COLO829 (cell line): ENCODE measurements around the gene SFMBT1.
A peak's percentile ranks its signal among the peaks of the same experiment; 100 is the strongest.

Experiments used
- DNase-seq: peaks from one replicate; pipeline ENCODE4 v3.0.0; 2012; ENCODE audit warnings: low spot score

Gene SFMBT1

DNA sequence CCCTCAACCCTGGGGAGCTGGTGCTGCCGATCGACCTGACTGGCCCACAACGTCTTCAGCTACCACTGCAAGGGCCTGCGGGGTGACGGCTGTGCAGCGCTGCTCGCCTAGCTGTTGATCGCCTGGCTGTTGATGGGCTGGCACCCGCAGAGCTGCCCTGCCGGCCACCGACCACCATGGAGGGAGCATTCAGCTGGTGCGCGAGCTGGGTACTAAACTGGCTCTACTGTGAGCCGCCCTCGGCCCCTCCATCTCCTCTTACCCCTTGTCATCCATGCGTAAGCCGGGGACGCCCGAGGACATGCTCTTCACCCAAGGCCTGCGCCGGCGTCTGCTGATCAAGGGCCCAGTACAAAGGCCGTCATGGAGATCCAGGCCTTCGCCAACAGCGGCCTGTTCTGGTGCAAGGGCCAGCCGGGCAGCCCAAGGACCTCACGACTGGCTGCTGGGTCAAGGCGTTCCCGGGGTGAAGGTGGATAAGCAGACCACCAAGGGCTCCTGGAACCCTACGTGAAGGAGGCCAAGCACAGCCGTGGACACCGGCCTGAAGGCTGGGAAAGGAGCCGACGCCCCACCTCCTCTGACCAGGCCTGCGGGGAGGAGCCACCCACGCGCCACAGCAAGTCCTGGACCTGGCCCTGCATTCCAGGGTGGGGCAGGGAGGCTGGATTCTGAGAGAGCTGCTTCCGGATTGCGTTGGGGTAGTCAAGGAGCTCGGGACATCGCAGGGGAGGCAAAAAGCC, 46.9 kb downstream of the SFMBT1 start:
- DNase-seq: no peak

DNA sequence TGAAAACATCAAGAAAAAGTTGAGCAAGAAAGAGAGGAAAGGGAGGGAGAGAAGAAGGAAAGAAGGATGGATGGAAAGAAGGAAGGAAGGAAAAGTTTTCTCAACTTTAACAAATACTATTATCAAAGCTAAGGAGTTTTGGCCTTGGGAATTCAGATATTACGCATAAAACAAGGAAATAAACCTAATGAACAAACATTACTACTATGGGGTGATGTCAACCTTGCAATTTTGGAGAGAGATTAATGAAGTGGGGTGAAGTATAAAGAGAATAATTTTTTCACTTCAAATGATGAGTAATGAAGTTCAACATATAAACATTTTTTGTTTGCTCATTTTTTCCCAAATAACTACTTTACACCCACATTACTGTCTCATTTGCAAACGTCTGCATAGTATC, 55.2 kb downstream of the SFMBT1 start:
- no peak for DNase-seq

DNA sequence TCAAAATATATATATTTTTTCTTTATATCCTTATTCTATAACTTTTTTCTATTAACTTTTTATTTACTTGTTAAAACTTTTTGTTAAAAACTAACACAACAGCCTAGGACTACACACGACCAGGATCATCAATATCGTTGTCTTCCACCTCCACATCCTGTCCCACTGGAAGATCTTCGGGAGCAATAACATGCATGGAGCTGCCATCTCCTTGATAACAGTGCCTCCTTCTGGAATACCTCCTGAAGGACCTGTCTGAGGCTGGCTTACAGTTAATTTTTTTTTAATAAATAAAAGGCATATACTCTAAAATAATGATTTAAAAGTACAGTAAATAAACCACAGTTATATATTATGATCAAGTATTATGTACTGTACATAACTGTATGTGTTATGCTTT, 58.9 kb downstream of the SFMBT1 start:
- no peak for DNase-seq

DNA sequence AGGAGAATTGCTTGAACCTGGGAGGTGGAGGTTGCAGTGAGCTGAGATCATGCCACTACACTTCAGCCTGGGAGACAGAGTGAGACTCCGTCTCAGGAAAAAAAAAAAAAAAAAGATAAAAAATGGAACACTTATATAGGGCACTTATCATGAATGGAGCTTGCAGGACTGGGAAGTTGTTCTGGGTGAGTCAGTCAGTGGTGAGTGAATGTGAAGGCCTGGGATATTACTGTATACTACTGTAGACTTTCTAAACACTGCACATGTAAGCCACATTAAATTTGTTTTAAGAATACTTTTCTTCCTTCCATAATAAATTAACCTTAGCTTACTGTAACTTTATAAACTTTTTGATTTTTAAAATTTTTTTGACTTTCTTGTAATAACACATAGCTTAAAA, 59.8 kb downstream of the SFMBT1 start:
- DNase-seq: no peak

DNA sequence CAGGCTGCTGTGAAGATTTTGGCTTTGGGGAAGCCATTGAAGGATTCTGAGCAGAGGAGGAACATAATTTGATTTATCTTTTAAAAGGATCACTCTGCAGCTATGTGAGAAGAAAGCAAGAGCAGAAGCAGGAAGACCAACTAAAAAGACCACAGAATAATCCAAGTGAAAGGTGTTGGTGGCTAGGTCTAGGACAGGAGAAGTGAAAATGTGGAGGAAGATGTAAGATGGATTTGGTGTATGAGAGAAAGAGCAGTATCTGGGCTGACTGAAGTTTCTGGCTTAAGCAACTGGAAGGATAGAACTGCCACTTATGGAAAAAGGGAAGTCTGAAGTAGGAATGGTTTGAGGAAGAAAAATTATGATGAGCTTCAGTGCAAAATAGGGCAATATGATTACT, 62.0 kb downstream of the SFMBT1 start:
- DNase-seq: no peak

DNA sequence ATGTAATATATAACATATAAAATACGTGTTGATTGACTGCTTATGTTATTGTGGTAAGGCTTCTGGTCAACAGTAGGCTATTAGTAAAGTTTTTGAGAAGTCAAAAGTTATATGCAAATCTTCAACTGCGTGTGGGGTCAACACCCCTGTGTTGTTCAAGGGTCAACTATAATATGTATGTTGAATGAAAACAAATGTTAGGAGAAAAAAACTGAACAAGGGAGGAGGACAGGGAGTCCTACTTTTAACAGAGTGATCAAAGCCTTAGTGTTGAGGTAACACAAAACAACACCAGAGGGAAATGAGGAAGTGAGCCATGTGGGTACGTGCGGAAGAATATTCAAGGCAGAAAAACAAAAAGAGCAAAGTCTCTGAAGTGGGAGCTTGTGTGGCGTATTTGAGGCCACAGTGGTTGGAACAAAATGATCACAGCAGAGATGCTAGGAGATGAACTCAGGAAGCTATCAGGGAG, 62.5 kb downstream of the SFMBT1 start:
- no peak for DNase-seq

DNA sequence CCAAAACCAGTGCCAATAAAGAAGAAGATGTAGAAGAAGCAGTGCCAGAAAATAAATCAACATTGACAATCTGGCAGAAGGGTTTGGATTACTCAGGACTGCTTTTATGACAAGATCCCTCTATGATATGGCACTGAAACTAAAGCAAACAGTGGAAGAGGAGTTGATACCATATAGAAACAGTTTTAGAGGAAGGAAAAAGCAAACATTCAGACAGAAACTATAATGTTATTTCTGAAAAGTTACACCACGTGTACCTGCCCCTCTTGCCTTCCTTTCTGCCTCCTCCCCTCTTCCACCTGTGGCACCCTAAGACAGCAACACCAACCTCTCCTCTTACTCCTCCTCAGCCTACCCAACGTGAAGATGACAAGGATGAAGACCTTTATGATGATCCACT, 63.0 kb downstream of the SFMBT1 start:
- no peak for DNase-seq

DNA sequence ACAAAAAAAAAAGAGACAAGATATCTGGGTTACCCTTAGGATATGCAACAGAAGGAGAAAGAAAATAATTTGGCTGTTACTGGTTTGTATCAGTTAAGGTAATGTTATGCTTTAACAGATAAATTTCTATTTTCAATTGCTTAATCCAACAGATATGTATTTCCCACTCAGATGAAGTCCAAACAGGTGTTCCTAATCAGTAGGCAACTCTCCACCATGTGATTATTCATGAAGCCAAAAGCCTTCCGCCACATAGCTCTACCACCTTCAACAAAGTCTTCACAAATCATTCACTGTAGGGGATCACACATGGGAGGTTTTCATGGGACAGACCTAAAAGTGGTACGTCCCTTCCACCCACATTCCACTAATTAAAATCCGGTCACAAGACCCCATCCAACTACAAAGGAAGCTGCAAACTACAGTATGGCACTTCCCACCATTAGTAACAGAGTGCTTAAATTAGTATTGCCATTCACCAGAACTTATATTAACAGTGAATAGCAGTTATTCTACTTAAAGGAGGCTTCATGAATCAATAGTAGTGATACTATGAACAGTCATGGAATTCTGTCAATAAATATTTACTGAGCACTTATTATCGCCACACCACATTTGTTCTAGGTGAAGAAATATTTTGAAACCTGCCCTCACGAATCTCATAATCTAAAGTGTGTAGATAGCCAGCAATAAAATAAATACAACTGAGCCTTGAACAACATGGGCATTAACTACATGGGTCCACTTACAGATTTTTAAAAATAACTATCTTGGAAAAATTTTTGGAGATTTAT, 66.5 kb downstream of the SFMBT1 start:
- no peak for DNase-seq

DNA sequence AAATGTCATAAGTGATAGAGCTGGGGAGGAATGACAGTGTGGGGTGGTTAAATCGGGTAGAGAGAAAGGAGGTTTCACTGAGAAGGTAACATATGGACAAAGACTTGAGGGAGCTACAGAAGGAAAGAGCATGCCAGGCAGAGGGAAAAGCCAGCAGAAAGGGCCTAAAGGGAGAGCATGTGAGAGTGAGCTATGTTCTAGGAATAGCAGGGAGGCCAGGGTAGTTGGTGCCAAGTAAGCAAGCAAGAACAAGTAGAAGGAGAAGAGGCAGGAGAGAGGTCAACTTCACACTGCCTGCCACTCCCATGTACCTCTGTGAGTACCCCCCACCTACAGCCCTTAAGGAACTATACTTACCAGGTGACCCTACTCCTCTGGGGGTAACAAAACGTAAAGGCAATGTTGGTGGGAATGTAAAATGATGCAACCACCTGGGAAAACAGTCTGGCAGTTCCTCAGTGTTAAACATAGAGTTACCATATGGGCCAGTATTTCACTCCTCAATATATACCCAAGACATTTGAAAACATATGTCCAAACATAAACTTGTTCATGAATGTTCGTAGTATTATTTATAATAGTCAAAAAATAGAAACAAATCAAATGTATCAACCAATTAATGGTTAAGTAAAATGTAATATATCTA, 67.6 kb downstream of the SFMBT1 start:
- DNase-seq: no peak

DNA sequence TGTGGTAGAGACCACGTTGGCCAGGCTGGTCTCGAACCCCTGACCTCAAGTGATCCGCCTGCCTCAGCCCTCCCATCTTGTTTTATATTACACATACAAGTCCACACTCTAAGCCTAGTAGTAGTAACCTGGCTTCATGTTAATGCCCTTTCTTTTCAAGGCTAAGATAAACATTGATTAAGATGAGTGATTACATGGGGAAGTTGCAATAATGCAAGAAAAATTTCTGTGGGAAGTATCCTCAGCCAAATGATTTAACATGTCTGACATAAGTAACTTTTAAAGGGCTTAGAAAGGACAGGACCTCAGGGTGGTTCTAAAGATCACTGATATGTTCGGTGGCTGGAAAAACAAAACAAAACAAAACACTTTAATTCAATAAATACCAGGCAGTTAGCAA, 72.1 kb downstream of the SFMBT1 start:
- DNase-seq: no peak

DNA sequence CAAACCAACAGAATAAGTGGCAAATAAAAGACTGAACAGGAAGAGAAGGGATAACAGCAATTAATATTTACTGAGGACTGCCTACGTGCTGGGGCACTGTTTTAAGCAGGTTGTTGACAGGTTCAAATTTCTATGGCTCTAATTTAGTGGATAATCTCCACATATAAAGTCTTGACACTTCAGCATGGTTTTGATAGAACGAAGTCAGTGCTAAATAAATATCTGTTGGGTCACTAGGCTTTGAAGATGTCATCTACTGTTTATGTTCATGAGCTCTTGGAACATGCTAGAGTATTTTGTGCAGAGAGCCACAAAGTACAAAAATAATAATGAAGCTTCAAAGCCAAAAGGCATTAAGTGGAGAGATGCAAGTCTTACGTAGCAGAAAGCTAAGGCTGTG, 74.0 kb downstream of the SFMBT1 start:
- no peak for DNase-seq

DNA sequence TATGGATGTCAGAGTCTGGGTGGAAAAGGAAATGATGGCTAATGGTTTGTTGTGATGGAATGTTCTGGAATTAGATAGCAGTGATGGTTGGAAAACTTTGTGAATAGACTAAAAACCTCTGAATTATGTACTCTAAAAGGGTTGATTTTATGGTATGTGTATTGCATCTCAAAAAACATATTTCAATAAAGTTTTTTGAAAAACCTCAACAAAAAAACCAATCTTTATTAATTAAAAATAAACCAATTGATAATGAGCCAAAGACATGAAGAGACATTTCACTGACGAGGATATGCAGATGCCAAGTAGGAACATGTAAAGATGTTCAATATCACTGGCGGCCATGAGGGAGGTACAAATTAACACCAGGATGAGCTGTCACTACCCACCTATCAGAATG, 78.5 kb downstream of the SFMBT1 start:
- no peak for DNase-seq

DNA sequence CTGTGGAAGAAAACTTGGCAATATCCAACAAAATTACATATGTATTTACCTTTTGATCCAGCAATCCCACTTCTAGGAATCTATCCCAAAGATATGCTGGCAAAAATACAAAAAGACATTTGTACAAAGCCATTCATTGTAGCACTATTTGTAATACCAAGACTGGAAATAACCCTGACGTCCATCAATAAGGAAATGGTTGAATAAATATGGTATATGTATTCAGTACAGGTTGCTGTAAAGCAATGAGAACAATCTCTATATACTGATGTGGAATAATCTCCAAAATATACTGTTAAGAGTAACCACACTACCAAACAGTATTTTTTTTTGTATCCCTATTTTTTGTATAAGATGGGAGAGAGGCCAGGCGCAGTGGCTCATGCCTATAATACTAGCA, 83.7 kb downstream of the SFMBT1 start:
- DNase-seq: no peak

DNA sequence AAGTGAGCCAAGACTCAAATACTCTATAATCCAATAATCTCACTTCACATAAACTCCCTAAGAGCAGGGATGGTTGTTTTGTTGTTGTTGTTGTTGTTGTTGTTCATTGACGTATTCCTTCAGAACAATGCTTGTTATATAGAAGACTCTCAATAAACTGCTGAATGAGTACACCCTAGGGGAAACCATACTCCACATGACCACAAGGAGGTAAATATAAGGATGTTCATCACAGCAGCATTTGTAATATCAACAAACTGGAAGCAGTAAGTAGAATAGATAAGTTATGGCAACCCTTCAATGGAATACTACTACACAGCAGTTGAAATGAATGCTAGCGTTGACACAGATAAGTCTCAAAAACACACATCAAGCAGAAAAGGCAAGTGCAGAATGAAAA, 86.1 kb downstream of the SFMBT1 start:
- no peak for DNase-seq

DNA sequence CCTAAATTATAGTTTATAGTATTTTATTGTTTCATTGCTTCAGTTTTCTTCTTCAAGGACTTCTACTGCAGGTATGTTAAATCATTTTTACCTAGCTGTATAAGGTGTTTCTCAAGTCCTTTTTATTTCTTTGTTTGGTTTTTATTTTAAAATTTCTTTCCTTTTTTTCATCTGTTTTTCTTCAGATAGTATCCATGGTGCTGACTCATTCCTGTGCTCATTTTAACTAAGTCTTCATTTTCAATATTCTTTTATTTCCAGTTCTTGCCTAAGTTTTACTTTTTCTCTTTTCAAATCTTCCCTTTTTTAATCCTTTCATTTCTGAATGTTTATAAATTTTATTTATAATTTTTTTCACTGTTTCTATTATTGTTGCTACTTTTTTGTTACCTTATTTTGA, 106.3 kb downstream of the SFMBT1 start:
- DNase-seq: no peak

DNA sequence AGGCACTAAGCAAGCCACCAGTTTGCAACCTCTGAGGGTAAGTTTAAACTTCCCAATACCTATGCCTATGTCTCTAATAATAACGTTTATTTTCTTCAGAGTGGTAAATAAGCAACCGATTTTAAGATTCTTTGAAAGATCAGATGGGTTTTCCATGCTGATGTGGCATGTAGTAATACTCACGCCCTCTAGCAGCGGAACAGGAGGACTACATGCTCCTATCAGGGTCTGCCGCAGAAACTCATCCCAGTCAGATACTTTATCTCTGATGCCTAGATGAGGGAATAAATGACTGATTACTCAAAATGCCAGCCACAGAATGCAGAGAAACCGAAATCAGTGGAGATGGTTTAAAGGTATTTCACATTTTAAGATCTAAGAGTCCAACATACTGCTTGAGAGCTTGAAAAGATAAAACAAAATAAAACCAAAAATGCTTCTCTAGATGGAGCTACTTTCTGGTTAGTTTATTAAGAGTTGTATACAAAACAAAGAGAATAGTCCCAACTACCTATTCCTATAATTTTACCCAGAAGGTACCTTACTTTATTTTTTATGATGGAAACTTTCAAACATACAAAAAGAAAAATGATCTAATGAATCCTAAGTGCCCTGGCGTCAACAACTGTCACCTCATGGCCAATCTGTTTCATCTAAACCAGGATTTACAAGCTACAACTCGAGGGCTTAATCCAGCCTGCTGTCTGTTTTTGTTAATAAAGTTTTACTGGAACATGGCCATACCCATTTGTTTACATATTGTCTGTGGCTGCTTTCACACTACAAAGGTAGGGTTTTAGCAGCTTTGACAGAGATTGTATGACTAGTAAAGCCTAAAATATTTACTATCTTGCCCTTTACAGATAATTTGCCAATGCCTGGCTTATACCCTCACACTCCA, 111.0 kb downstream of the SFMBT1 start:
- peak; percentile 74 for DNase-seq

DNA sequence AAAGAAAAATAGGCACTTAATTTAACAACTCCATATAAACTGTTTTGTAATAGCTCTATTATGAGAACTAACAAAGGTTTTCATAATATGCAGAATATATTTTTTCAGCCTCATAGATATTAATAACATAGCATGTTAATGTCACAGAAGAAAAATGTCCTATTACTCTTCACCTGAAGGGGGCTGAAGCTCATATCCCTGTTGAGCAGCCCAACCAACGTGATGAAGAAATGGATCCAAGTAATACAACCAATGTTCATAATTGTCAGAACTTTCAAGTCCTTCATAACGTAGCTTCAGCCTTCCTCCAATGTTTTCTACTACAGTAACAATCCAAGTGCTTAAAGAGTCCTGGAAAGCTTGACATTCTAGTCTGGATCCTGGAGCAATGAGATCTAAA, 114.0 kb downstream of the SFMBT1 start:
- DNase-seq: no peak

DNA sequence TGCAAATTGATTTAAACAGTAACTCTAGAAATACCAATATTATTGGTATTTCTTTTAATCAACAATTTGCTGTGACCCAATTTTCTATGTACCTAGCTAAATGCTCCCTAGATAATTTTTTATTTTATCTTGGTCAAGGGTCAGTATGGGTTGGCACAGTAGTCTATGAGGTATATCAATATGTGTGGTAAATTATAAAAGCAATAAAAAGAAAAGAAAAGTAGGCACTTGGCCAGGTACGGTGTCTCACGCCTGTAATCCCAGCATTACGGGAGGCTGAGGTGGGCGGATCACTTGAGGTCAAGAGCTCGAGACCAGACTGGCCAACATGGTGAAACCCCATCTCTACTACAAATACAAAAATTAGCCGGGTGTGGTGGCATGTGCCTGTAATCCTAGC, 114.5 kb downstream of the SFMBT1 start:
- DNase-seq: no peak

DNA sequence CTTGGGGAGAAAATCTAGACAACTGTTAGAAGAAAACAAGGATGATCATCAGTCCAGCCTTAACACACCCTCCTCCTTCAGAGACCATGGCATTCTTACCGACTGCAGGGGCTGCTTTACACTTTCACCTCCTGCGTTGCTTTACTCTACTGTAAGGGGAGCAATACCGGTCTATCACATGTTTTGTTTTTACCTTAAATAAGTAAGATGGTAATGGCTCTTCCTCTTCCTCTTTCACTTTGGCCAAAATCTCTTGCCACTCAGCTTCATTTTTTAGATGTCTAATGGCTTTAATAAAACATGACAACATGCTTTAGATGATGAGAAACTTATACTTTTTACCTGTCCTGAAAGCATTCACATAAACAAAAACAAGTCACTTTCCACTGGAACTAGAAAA, 115.1 kb downstream of the SFMBT1 start:
- no peak for DNase-seq

DNA sequence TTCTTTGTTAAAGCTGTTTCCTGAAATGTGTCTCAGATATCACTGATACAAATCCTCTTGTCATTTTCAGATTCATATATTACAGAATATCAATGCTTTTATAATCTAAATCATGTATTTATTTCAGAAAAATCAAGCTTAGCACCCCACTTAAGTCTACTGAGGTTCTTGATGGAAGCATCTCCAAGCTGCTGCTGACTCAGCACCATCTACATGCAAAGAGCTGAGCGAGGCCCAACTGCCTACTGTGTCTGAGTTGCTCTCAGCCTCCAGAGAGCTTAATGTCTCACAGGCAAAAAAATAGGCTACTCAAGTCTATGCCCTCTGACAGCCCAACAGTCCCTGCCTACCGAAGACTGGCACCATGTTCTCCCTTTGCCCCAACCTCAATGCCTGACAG, 119.3 kb downstream of the SFMBT1 start:
- no peak for DNase-seq

DNA sequence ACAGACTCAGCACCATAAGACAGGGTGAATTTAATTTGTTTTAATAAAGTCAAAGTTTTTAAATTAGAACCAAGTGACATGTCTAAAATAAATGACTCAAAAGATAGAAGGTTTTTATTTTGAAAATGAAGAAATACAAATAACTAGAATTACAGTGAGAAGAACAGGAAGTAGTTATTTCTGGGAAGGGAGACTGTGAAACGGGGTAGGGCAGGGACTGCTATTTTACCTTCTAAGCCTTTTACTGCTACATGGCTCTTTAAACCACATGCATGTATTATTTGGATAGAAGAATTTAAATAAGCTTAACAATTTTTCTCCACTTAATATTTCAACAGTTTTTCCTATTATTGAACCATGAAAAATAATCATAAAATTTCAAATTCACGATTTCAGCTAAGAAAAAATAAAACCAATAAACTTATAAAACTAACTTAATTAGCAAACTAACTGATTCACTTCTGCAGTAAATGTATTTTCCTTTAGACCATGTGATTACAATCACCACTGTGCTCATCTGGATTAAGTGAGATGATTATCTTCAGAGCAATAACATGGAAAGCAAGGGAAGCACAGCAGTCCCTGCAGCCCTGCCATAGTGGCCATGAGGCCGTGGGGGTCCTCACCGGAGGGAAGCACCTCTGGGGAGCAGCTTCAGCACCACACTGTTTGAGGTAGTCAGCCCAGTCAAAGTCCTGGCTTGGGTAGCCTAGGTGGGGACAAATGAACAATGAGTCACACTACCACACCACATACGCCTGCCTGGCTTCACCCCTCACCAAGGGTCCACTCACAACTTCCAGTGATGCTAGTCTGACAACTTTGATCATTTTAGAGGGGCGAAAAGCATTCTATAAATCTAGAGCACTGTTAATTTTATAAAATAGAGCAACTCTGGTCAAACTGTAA, 120.2 kb downstream of the SFMBT1 start:
- DNase-seq: no peak
